ENCODE results near the gene TLE3.
A peak's percentile ranks its signal among the peaks of the same experiment; 100 is the strongest.

The TLE3 gene

DNA sequence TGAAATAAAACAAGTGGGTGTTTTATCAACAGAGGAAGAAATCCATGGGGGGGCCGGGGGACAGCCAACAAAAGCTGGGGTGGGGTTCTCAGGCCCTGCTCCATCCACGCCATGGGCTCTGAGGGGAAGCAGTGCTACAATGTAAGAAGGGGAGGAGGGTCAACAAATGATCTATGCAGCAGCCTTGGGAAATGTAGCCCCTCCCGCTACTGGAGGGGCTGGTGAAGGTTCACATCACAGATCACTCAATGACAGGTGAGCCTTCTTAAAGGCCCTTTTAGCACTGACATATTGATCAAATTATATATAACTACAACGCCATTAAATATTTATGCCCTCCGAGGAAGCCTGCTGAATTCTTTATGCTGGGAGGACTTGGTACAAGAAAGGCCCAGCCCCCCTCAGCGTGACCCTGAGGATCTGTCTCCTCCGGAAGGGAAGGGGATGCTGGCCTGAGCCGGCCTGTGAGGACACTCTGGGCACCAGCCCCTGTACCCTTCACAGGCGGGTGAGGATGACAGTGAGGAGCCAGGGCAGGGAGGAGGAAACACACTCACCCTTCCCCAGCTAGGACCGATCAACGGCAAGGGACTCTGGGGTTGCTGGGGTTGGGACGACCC lies 15.3 kb downstream of the TLE3 start:
- no peak for DNase-seq

DNA sequence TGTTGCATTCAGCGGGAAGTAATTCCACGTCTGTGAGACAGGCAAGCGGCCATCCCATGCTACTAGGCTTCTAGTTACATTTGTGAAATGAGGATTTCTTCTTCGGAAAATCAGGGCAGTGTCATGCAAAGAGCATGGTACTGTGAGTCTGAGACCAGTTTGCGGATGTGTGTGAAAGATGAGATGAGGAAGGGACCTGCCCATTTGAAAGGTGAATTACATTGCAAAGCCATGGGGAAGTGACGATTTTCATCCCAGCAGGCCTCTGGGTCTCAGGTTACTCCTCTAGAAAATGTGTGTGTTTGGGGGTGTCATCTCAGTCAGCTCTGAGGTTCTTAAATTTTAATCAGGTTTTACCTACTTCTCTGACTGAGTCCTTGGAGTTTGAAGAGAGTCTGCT lies 16.1 kb downstream of the TLE3 start:
- no peak for DNase-seq

DNA sequence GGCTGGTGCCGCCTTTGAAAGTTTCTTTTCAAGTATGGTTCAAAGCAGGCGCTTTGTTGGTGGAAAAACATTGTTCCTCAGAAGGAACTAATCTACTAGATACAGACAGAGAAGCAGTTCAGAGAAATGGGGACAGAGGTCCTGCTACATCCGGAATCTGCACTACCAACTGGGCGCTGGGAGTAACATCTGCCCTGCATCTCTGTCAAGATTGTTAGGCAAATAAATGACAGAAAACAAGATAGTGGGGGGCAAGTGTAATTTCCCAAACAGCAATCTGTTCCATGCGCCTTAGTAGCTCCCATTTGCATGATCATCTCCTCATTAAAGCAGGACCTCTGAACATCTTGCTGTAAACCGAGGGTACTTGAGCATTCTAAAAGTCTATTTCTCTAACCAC lies 17.4 kb downstream of the TLE3 start:
- DNase-seq, result no peak

DNA sequence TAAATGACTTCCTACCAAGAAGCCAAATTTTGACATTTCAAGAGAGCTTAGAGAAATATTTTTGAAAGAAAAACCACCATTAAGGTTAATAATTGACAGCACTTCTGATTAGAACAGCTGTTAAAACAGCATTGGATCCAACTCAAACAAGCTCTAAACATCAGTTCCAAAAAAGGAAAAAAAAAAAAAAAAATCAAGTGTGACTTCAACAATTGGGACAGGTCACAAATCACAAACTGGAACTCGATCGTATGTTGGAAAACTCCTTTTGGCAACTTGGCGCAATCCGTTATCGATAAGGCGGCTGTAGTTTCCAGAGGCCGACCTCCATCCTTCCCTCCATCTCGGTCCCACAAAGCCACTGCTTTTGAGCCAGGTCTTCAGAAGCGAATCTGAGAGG lies 17.8 kb downstream of the TLE3 start:
- no peak for DNase-seq

DNA sequence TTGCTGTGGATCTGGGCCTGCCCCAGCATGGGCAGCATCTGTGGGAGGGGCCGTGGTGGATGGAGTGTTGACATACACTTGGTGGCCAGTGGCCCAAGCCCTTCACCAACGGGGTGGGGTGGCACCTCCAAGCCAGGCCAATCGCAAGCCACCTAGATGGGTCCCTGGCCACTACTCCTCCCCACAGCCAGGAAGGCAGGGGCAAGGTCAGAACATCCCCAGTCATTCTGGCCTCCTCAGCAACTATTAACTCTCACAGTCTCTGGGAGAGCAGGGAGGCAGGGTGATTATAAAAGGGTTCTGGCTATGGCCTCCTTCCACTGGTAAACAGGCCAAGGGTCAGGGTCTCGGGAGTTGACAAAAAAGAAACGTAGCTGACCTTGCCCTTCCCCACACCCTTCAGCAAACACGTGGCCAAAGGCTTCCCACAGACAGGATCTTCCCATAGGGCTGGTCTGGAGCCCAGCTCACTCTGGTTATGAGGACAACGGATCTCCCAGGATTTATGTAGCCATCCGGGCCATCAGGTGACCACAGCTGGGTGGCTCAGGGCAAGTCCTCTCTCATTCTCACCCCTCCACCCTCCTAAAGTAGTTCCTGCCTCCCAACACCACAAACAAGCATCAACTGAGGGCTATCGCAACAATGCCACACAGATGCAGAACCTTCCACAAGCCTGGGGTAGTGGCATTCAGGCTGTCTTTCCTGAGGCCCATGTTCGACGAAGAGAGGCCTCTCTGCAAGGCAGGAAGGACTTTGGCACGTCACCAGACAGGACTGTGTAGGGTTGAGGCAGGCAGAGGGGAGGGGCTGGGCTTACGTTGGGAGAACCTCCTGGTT lies 18.9 kb downstream of the TLE3 start:
- DNase-seq, result no peak

DNA sequence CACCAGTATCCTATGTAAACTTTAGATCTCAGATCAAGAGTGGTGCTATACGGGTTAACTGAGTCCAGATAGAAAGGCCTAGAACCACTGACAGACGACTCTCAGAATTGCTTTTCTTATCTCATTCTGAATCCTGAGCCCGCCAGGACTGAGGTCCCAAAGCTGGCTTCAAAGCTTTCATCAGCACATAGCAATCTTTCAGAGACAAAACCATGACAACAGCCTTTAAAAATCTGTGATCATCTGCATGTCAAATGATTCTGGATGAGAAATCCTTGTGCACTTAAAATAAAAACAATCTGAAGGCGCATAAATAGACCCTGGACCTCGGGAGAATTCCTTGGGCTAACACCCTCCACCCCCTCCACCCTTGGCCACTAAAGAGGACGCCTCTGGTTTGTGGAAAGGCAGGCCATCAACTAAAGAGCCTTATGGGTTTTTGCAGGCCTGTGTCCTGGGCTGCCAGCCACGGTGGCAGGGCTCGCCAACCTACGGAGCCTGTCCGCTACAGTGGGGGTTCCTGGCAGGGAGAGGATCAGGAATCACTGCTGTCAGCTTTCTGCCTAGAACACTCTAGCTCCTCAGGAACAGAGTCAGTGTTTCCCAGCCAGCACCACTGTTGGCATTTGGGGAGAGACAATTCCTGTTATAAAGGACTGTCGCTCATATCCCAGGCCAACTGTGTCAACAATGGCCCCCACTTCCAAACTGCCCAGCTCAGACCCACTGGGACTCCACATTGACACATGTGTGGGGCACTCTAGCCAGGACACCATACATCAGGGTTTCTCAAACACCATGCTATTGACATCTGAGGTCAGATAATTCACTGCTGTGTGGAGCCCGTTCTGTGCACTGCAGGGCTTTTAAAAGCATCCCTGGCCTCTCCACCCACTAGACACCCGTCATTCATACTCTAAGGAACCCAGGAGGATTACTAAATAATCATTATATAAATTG lies 20.2 kb downstream of the TLE3 start:
- DNase-seq, result peak; percentile 5

DNA sequence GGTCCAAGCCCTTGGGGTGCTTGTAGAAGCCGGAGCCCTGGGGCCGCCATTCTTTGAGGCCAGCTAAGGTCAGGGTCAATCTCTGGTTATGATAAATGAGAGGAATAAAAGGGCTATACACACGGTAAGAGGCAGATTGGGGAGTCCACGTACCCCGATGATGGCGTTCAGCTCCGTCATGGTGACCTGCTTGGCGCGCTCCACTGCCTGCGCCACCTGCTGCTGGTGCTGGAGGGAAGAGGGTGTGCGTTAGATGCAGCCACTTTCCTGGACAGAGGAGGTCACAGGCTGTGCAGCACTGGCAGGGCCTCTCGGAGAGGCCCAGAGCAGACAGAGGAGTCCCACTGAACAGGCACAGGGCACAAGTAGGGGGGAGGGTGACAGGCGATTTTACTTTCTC lies 23.3 kb downstream of the TLE3 start:
- no peak for DNase-seq

DNA sequence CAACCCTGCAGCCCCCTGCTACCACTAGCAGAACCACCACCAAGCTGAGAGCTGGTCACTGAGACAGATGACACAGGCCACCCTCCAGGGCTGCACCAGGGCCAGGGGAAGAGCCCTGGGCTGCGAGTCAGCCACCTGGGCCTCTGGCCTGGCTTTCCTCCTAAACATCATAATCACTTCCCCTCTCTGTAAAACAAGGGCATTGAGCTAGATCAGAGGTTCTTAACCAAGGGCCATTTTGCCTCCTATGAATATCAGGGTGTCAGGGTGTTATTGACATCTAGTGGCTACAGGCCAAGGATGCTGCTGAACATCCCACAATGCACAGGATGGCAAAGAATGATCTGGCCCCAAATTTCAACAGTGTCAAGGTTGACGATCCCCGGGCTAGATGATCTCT lies 25.2 kb downstream of the TLE3 start:
- no peak for DNase-seq

DNA sequence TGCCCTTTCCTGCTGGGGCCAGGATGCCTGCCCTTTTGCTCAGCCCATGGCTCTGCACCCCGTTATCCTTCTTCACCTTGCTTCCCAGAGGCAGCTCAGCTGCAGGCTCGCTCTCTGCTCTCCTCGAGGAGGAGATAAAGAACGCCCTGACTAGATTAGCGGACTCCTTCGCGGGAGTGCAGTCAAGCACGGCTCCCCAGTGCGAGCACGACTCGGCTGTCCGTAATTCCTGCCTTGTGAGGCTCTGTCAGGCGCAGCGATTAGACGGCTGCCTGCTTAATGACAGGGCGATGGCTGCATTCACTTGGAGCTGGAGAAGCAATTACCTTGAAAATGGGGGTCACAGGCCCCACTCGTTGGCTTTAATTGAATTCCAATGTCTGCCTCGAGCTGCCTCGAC lies 25.9 kb downstream of the TLE3 start:
- DNase-seq, result no peak

DNA sequence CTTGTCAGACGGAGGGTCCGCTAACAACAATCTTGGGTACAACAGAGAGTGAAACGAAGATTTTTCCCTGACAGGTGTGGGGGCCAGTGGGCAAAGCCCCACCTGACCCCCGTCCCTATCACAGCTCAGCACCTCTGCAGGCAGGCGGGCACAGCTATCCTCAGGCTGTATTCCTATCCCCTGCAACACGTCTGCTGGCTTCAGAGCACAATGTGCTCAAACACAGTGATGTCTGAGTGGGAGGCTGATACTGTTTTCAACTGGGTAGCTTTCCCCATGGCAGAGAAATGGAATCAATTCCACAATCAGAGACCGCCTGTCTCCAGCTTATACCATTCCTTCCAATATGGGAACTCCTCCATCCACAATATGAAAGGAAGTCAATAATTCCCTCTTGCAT lies 28.0 kb downstream of the TLE3 start:
- DNase-seq, result no peak

DNA sequence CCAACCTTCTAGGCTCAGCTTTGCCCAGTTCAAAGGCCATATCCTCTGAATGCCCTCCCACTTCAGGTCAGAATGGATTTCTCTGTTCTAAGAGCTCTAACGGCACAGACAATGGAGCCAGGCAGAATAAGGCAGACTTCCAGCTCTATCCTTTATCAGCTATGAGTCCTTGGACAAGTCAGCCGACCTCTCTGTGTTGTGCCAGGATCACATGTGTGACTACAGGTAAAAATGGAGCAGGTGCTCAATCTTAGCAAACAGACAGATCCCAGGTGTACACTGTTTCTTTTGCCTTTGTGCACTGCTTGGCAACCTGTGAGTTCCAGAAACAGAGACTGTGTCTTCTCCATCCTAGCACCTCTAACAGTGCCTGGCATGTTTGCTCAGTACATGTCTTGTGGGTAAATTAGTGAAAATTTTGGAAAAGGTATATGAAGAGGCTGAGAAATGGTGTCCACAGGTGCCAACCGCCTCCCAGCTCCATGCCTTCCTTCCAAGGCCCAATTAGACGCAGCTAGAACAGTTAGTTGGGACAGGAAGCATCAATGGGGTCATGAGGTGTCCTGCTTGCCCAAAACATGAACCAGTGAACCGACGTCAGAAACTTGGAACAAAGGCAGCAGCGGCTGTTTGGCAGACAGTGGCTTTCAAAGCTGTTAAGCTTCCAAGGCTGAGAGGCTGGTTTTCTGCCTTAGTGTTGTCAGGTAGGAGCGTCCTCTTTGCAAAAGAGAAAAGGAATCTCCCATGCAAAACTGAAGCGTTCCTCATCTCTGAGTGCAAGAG lies 28.7 kb downstream of the TLE3 start:
- no peak for DNase-seq

DNA sequence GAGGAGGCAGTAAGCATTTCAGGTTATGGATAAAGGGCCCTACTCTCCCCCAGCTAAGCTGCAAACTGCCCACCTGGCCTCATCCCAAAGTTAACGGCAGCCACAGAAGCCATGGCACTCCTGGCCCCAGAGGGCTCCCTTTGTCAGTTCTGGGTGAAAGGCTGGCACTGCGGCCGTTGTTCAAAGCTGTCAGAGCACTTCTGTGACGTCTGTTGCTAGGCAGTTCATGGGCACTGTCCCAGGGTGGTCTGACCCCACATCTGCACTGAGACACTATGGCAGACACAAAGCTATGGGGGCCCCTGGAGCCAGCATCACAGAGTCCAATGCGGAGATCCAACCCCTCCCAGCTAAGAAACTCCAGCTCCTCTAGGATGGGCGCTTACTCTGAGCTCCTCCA lies 30.0 kb downstream of the TLE3 start:
- no peak for DNase-seq

DNA sequence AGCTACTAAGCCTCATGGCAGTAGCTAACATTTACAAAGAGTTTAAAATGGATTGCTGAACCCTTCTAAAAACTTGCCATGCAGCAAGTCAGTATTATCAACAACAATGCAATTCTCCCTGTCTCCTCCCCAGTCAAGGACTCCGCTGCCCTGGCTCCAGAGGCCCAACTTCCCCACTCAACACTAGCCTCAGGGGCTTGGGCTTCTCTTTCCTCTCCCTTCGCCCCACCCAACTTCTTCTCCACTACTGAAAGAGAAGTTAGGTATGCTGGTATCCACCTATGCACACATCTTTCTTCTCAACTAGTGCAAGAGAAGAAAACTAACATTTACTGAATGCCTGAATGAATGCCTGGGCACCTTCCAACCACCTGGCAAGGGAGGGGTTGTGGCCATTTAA lies 30.7 kb downstream of the TLE3 start:
- DNase-seq, result no peak

DNA sequence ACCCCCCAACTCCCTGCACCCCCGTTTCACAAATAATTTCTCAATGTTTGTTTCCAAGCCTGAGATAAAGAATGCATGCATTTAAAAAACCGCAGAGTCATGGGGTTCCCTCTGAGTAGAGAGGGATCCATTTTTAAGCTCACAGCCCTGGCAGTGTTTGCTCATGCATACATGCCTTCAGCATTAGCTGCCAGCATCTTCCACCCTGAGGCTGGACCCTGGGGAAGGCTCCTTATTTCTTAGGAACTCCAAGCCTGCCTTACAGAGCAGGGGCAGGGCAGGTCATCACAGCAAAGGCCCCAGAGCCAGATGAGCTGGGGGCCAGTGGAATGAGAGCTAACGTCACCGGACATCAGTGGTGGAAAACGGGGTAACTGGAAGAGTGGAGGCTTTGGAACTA lies 31.3 kb downstream of the TLE3 start:
- DNase-seq, result peak; percentile 36

DNA sequence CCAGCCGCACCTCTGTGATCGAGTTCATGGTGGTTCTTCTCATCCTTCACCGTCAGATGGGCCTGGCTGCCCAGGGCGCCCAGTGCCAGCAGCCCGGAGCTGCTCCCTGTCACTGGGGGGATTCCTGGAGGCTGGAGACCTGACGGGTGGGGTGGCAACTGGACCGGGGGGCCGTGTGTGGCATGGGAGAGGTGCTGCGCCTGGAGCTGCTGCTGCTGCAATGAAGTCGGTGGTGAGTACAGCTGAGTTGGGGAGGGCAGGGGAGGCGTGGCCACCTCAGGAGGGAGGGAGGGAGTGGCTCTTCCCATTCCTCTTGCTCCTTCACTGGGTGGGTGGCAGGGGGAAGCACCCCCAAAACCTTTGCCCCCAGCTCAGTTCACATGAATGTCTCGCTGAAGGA lies 31.7 kb downstream of the TLE3 start:
- no peak for DNase-seq

DNA sequence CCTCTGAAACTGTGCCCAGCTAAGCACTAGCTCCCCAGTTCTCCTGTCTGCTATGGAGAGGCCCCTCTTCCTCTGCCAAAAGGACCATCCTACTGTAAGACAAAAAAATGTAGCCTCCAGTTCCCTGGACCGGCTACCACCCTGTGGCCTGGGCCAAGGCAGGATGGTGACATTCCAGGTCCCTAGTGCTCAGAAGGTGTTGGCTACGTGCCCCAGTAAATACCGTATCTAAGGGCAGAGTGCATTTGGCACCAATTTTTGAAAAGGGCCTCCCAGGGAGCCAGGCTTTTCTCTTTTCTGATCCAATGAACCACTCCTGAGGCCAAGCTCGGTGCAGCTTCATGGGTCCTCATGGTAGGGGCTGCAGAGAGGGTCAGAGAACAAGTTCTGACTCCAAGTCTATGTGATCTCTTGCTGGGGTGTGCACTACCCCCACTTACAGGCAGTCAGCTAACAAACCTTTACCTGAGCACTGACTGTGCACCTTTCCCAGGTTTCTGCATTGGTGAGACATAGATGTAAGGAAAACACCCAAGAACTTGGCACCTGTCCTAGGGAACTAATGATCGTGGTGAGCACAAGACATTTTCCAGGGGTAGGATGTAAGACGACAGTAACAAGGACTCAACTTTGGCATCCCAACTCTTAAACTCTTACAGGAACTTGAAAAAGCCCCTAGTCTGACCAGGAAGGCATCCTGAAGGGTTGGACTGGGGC lies 32.6 kb downstream of the TLE3 start:
- no peak for DNase-seq

DNA sequence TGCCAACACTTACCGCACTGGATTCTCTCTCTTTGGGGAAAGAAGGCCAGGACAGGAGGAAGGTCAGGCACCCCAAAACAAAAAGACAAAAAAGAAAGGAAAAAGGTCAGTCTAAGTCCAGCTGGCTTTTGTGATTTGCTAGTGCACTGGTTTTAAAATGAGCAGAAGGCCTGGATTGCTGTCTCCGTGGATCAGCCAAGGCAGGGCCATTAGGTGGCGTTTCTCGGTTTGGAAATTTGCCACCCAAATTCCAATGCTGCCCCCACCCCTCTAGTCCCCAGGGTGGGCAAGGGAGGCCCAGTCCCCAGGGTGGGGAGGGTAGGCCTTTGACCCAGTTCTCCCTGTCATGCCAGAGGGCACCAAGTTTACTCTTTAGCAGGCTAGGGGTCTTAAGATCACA lies 33.3 kb downstream of the TLE3 start:
- DNase-seq, result no peak

DNA sequence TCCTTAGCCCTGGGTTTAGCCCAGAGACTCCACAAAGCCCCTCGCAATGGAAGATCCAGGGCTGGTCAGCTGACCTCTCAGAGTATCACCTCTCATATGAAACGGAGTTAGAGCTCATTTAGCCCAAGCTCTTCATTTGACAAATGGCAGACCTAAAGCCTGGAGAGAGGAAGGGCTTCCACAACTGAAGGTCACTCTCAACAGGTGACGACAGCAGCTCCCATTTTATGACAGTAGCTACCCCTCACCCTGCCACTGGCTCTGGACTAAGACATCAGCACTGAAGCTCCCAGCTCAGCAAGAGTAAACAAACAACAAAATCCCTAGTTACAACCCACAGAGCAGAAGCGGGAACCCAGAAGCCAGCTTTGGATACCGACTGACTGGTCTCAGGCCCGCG lies 33.7 kb downstream of the TLE3 start:
- DNase-seq, result no peak

DNA sequence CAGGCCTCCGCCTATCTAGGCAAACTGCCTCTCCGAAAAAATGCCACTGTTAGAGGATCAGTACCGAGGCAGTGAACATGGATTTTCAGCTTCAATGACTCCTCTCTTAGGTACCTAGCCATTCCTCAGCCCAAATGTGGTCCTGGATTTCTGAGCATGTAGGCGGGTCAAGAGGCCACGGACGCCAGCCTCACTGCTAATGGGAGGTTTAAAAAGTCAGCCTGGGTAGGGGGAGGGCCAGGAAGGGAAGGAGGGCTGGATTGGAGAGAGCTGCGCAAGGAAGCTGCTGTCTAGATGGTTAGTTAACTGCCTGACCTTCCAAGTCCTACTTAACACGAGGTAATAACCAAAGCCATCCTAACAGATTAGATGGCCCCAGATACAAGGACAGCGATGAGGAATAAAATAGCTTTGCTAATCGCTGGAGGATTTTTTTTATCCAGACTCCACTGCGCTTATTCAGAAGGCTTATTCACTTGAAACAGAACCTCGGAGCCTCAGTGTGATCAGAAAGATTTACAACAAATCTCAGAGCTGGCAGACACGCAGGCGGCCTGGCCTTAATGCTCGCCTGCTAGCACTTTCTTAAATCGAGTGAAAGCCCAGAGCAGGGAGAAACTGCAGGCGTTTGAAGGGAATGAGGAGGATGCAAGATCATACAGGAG lies 34.3 kb downstream of the TLE3 start:
- no peak for DNase-seq

DNA sequence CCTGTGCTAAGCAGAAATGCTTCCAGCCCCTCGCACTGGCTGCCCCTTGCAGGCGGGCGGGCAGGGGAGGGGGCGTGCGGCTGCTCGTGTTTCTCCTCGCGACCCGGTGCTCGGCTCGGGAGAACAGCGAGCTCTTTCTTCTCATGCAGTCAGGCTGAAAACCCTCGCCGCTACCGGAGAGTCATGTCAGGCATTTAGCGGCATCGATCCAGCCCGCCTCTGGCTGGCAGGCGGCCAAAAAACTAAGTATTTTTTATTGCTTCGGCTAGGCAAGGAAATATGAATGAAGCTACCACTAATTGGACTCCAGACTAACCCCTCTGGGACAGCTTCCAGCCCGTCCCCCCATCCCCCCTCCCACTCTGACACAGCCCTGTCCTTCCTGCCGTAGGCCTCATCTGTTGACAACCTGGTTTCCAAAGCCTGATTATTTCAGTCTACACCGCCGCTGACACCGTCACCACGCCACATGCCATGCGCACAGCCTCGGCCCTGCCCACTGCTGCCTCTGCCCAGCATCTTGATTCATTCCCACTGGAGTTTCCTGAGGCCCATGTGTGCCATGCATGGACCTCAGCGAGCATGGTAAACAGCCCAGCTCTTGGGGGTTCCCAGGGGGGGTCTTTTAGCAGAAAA lies 35.3 kb downstream of the TLE3 start:
- DNase-seq, result peak; percentile 90

Data from fibroblast of skin of back (primary cell).